Astrocyte (in vitro differentiated cells and primary cell): ENCODE measurements around the gene PROKR2. TPM values are rescaled to one million over a fixed set of nuclear protein-coding genes. Genes with fewer than 3 reads are reported as not detected.

ENCODE experiments used
- DNase-seq: peaks from one replicate; pipeline ENCODE4 v3.0.0-alpha.2; 2010; ENCODE audit warnings: low read depth
- FAIRE-seq: peaks from 2 replicates; lab custom pipeline; 2011; peaks lifted over from hg19 to GRCh38; lab: Jason Lieb, UNC
- H2AFZ ChIP-seq: 2 replicates; pipeline ENCODE4 v1.6.0; 2012; ENCODE audit warnings: low read depth, low read length, inconsistent platforms
- H3K27ac ChIP-seq: 2 replicates; pipeline ENCODE4 v1.5.1; 2011; ENCODE audit warnings: low read depth, low read length, inconsistent platforms
- H3K27me3 ChIP-seq: 2 replicates; pipeline ENCODE4 v1.6.0; 2011; ENCODE audit warnings: low read length, inconsistent platforms; ENCODE audit not compliant: insufficient read depth
- H3K36me3 ChIP-seq: 2 replicates; pipeline ENCODE4 v1.5.1; 2011; ENCODE audit warnings: low read length, inconsistent platforms; ENCODE audit not compliant: insufficient read depth
- H3K4me1 ChIP-seq: 2 replicates; pipeline ENCODE4 v1.5.1; 2011; ENCODE audit warnings: low read length, inconsistent platforms; ENCODE audit not compliant: insufficient read depth
- H3K4me2 ChIP-seq: 2 replicates; pipeline ENCODE4 v1.6.0; 2012; ENCODE audit warnings: low read length, inconsistent platforms
- H3K4me3 ChIP-seq: 2 replicates; pipeline ENCODE4 v1.5.1; 2011; ENCODE audit warnings: low read depth, mild to moderate bottlenecking, low read length, inconsistent platforms; ENCODE audit not compliant: insufficient read depth
- H3K79me2 ChIP-seq: 2 replicates; pipeline ENCODE4 v1.6.0; 2012; ENCODE audit warnings: mild to moderate bottlenecking, low read length, inconsistent platforms; ENCODE audit not compliant: insufficient read depth
- H3K9ac ChIP-seq: 2 replicates; pipeline ENCODE4 v1.6.0; 2012; ENCODE audit warnings: mild to moderate bottlenecking, low read length, inconsistent platforms
- H3K9me3 ChIP-seq: 2 replicates; pipeline ENCODE4 v1.5.1; 2012; ENCODE audit warnings: low read depth, mild to moderate bottlenecking, low read length, inconsistent platforms; ENCODE audit not compliant: insufficient read depth
- H4K20me1 ChIP-seq: 2 replicates; pipeline ENCODE4 v1.6.0; 2012; ENCODE audit warnings: low read length, inconsistent platforms; ENCODE audit not compliant: insufficient read depth
- H3K27ac Mint-ChIP-seq: one replicate; pipeline ENCODE4 v1.8.0; 2021; ENCODE audit warnings: mild to moderate bottlenecking, mixed read lengths; ENCODE audit not compliant: unreplicated experiment
- H3K27me3 Mint-ChIP-seq: one replicate; pipeline ENCODE4 v1.8.0; 2021; ENCODE audit warnings: low read depth, mixed read lengths; ENCODE audit not compliant: unreplicated experiment
- H3K36me3 Mint-ChIP-seq: one replicate; pipeline ENCODE4 v1.8.0; 2021; ENCODE audit warnings: low read depth, mixed read lengths; ENCODE audit not compliant: unreplicated experiment
- H3K4me1 Mint-ChIP-seq: one replicate; pipeline ENCODE4 v1.8.0; 2021; ENCODE audit warnings: low read depth, mixed read lengths; ENCODE audit not compliant: unreplicated experiment
- H3K4me3 Mint-ChIP-seq: one replicate; pipeline ENCODE4 v1.8.0; 2021; ENCODE audit warnings: mild to moderate bottlenecking, moderate library complexity, mixed read lengths; ENCODE audit not compliant: unreplicated experiment
- H3K9me3 Mint-ChIP-seq: one replicate; pipeline ENCODE4 v1.8.0; 2021; ENCODE audit warnings: mild to moderate bottlenecking, mixed read lengths; ENCODE audit not compliant: unreplicated experiment
- CTCF ChIP-seq: IDR thresholded peaks from 2 replicates; pipeline ENCODE4 v1.5.1; 2011; ENCODE audit warnings: low read depth, mild to moderate bottlenecking, inconsistent platforms, low read length, moderate library complexity; ENCODE audit not compliant: insufficient read depth
- EZH2 ChIP-seq: IDR thresholded peaks from 2 replicates; pipeline ENCODE4 v1.6.1; 2012; ENCODE audit warnings: mild to moderate bottlenecking, low read length, inconsistent platforms; ENCODE audit not compliant: insufficient read depth
- total RNA-seq: library from RNA; stranded (reverse); gene quantifications from 2 replicates; pipeline ENCODE4 v1.2.1, GENCODE V29; 2021

Gene PROKR2
- total RNA-seq, 1 donor from 2014 or later = not detected

GRCh38 chr20:5353624-5354496, 37.1 kb upstream of the PROKR2 start:
- FAIRE-seq (peak; percentile 55), DNase-seq (peak; percentile 52)
- peak overlapping the region; percentile 94 for H3K27ac Mint-ChIP-seq

GRCh38 chr20:5349448-5349847, 32.7 kb upstream of the PROKR2 start:
- no peak overlapping the region for H3K9ac ChIP-seq
- no peak overlapping the region for H3K4me3 ChIP-seq
- peaks cover 3% of the 10 kb centered on the region for H3K4me1 ChIP-seq
- Mint-ChIP-seq H3K4me3 (no peak overlapping the region), H3K27ac (no peak overlapping the region), H3K27me3 (peaks cover 3% of the 10 kb centered on the region), H3K36me3 (no peaks in the 10 kb centered on the region), H3K4me1 (peaks cover 14% of the 10 kb centered on the region), H3K9me3 (peaks cover 2% of the 10 kb centered on the region)
- H3K4me2 ChIP-seq = no peak overlapping the region
- H3K36me3 ChIP-seq = no peaks in the 10 kb centered on the region
- no peak overlapping the region for H2AFZ ChIP-seq
- DNase-seq (no peak), FAIRE-seq (no peak)
- H3K27ac ChIP-seq = no peak overlapping the region
- H3K79me2 ChIP-seq = no peaks in the 10 kb centered on the region
- H3K27me3 ChIP-seq = no peaks in the 10 kb centered on the region
- no peak for TF ChIP-seq CTCF
- TF ChIP-seq EZH2 = no peak
- no peaks in the 10 kb centered on the region for H4K20me1 ChIP-seq
- no peaks in the 10 kb centered on the region for H3K9me3 ChIP-seq

More at GRCh38 chr20:5353624-5354496, 37.1 kb upstream of the PROKR2 start:
- Mint-ChIP-seq H3K4me1 (peaks cover 23% of the 10 kb centered on the region), H3K36me3 (no peaks in the 10 kb centered on the region), H3K27me3 (no peaks in the 10 kb centered on the region), H3K9me3 (no peaks in the 10 kb centered on the region), H3K4me3 (peak overlapping the region; percentile 48)
- Histone ChIP-seq H2AFZ (no peak overlapping the region), H3K27me3 (no peaks in the 10 kb centered on the region), H3K4me2 (peak overlapping the region; percentile 39), H3K4me3 (no peak overlapping the region), H3K9ac (no peak overlapping the region), H3K9me3 (no peaks in the 10 kb centered on the region), H3K36me3 (no peaks in the 10 kb centered on the region), H4K20me1 (no peaks in the 10 kb centered on the region), H3K4me1 (peaks cover 3% of the 10 kb centered on the region), H3K27ac (peak overlapping the region; percentile 57), H3K79me2 (no peaks in the 10 kb centered on the region)
- TF ChIP-seq EZH2 = no peak
- no peak for TF ChIP-seq CTCF

- Histone ChIP-seq H3K36me3 (no peaks in the 10 kb centered on the region), H3K79me2 (no peaks in the 10 kb centered on the region), H2AFZ (no peak overlapping the region), H3K9me3 (no peaks in the 10 kb centered on the region), H4K20me1 (no peaks in the 10 kb centered on the region), H3K27me3 (no peaks in the 10 kb centered on the region), H3K9ac (no peak overlapping the region), H3K27ac (no peak overlapping the region), H3K4me1 (no peaks in the 10 kb centered on the region), H3K4me3 (no peak overlapping the region), H3K4me2 (no peak overlapping the region)
- peaks cover 3% of the 10 kb centered on the region for H3K27me3 Mint-ChIP-seq
- DNase-seq = no peak
- H3K27ac Mint-ChIP-seq = no peak overlapping the region
- H3K4me1 Mint-ChIP-seq = no peaks in the 10 kb centered on the region
- H3K36me3 Mint-ChIP-seq = no peaks in the 10 kb centered on the region
- no peaks in the 10 kb centered on the region for H3K9me3 Mint-ChIP-seq
- no peak overlapping the region for H3K4me3 Mint-ChIP-seq
- no peak for FAIRE-seq
- no peak for TF ChIP-seq CTCF
- TF ChIP-seq EZH2 = no peak
Observed at GRCh38 chr20:5342021-5342420, 25.3 kb upstream of the PROKR2 start.
